T47D (cell line): Measurements from ENCODE around the gene TRMT112.

Experiments used
- DNase-seq, 2 experiments: peaks; one replicate each; pipeline versions ENCODE4 v3.0.0 to v3.0.0-alpha.2; 2011 to 2012; ENCODE audit warnings: low read depth in 1 of 2, low spot score in 1 of 2
- JUND ChIP-seq: IDR thresholded peaks from 2 replicates; pipeline ENCODE4 v1.6.1; 2012; ENCODE audit warnings: low read depth
- in situ Hi-C: cut with HindIII; loops from 2 replicates; pipeline ENCODE4 v1.10.0; 2016; ENCODE audit warnings: low sequenced_read_pairs, low pct_unique_long_range_greater_than_20kb

TRMT112 gene

DNA sequence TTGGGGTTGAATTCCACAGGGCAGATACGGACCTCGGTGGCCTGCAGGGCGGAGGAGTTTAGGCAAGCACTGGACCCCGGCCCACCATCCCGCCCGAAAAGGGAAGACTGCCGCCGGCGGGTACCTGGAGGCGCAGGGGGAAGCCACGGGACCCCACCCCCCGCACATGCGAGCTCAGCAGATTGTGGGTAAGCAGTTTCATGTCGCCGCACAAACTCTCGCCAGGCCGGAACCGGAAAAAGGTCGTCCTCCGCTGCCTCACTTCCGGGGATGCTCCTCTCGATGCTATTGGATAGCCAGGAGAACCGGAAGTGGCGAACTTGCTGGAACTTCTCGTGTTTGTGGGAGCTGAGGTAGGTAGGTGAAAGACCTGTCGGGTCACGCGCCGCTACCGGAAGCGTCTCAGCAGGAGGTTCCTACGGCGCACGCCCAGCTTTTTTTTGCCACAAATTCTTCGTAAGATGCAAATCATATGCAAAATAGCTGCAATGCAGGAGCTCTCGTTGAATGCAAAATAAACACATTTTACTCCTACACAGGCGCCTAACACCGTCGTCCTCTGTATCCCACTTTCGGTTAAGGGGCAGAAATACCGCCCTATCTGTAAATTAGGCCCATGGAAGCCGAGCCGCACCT lies at the start of gene TRMT112:
TRMT112 (minus strand) TSS at position 235 of the 636 bp plus-strand sequence; CDS start at position 202, 33 bp downstream.
- in situ Hi-C loops, result no loop called here
- TF ChIP-seq JUND, result no peak

DNA sequence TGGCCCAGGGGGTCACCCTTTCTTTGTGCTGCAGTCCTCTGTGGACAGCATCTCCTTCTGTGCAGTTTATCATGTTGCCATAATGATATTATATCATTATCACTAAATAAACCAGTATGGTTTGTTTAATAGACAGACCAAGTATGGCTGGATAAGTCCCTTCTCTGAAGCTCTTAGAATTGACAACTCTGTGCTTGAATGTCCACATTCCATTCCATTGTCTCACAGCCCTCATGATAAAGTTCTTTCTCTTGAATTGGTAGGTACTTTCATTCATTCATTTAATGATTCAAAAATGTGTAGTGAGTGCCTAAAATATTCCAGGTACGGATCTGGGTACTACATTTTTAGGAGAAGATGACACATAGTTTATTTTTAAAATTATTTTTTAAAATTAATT lies 49.4 kb upstream of the TRMT112 start:
- in situ Hi-C loops, result no loop called here
- DNase-seq, result no peak
- no peak for TF ChIP-seq JUND

More for the DNA sequence above, at the start of gene TRMT112:
- DNase-seq, result peak; percentile 94 to 100

DNA sequence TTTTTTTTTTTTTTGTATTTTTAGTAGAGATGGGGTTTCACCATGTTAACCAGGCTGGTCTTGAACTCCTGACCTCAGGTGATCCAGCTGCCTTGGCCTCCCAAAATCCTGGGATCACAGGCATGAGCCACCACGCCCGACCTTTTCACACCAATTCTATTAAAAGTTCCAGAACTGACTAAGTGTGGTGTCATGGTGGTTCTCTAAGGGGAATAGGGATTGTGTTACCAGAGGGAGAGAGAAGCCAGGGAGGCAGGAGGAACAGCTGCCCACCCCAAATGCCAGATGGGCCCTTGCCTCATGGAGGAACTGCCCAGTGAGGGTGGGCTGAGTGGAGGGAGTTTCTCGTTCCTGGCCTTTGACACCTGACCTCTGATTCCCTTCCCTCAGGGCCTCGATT lies 47.6 kb upstream of the TRMT112 start:
- no peak for TF ChIP-seq JUND
- DNase-seq, result no peak
- in situ Hi-C loops, result no loop called here

DNA sequence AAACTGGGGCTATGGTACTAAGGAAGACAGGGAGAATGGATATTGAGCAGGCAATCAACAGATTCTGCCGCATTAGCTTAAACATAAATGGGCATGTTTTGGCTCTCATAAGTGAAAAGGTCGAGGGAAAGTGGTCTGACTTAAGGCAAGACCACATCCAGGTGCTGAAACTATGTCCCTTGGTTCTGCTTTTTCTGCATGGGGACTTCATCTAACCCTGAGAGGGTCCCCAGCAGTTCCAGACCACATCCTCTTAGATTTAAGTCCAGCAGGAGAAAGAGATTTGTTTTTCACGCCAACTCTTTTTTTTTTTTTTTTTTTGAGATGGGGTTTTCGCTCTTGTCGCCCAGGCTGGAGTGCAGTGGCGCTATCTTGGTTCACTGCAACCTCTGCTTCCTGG lies 47.1 kb upstream of the TRMT112 start:
- no peak for TF ChIP-seq JUND
- in situ Hi-C loops, result no loop called here
- no peak for DNase-seq

DNA sequence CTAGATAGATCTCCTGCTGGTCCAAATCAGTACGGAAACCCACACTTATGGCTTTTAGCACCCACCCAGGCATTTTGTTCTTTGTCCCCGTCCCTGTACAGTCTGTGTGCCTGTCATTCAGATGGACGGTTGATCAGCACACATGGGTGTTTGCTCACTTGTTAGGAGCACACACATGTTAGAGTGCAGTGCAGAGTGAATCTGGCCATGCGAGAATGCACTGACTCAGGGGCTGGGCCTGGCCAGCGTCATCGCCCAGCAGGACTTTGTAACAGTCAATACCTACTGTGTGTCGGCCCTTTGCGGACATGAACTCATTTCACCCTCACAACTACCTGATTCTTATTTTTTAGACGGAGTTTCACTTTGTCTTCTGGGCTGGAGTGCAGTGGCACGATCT lies 45.0 kb upstream of the TRMT112 start:
- no peak for DNase-seq
- in situ Hi-C loops, result no loop called here
- TF ChIP-seq JUND, result no peak

DNA sequence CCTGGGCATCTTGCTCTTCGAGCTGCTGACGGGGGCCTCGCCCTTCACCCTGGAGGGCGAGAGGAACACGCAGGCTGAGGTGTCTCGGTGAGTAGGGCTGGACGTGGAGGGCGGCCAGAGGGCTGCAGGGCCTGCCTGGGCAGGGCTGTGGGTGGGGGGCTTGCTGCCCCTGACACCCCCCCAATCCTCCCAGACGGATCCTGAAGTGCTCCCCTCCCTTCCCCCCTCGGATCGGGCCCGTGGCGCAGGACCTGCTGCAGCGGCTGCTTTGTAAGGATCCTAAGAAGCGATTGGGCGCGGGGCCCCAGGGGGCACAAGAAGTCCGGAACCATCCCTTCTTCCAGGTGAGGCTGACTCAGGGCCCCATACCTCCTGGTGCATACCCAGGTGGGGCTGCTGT lies 44.3 kb upstream of the TRMT112 start:
- TF ChIP-seq JUND, result no peak
- no peak for DNase-seq
- in situ Hi-C loops, result no loop called here

DNA sequence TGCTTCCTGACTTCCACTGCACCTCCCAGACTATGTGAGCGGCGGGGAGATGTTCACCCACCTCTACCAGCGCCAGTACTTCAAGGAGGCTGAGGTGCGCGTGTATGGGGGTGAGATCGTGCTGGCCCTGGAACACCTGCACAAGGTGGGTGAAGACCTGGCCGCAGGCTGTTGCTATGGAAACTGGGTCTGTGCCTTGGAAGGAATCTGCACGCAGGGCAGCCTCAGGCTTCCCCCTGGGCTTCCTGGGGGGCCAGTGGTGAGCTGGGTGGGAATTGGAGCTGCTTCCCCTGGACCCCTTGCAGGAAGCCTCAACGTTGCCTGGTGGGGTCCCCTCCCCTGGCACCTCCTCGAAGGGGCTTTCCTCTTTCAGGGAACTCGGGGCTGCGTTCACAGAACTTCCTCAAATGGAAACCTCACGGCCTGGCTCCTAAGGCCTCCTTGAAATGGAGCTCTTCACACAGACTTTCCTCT lies 43.1 kb upstream of the TRMT112 start:
- no peak for TF ChIP-seq JUND
- in situ Hi-C loops, result no loop called here
- DNase-seq, result no peak

DNA sequence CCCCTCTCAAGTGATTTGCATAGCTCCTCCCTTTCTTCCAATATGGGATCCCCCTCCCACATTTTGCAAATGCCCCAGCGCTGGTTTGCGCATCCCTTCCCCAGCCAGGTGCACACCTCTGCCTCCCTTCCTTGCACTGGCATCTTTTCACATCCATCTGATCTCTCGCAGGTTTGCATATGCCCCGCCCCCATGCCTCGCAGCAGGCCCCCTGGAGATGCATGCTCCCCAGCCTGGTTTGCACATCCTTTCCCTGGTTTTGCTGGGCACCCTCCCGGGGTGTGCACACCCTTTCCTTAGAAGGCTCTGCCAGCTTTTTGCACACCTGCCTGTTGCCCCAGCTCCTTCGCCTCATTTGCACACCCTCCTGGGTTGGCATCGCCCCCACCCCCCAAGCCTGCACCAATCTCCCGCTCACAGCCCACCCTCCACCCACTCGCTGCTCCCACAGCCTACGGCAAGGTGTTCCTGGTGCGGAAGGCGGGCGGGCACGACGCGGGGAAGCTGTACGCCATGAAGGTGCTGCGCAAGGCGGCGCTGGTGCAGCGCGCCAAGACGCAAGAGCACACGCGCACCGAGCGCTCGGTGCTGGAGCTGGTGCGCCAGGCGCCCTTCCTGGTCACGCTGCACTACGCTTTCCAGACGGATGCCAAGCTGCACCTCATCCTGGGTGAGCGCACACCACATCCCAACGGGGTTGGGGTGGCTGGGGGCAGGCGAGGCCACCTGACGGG lies 42.5 kb upstream of the TRMT112 start:
- DNase-seq, result no peak
- TF ChIP-seq JUND, result no peak
- in situ Hi-C loops, result no loop called here

DNA sequence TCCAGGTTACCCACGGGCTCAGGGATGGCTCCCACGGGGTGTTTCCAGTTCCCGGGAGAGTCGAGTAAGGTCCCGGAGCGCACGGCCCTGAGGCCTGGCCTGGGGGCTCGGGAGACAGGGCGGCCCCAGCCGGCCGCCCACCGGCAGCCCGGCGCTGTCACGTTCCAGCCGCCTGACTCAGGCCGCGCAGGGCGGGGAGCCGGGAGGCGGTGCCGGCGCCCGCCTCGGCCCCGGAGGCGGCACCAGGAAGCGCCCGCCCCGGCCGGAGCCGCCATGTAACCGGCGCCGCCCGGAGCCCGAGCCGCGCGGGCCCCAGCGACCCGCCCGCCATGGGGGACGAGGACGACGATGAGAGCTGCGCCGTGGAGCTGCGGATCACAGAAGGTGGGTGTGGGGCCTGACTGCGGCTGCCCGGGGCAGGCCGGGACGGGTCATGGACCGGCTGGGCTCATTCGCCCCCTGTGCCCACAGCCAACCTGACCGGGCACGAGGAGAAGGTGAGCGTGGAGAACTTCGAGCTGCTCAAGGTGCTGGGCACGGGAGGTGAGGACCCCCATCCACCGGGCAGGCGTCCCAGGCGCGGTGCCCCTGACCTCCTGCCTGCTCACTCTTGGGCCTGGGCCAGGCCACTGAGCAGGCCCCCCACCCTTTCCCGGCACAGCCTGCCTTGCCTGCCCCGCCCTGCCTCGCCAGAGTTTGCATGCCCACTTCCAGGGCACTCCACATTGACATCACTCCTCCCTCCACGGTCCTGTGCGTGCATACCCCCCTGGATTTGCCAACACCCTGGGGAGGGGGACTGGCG lies 41.8 kb upstream of the TRMT112 start, which contains the start of gene RPS6KA4:
RPS6KA4 (plus strand) TSS at position 256 of the 805 bp plus-strand sequence; CDS start at position 330, 74 bp downstream.
- peak; percentile 73 to 96 for DNase-seq
- in situ Hi-C loops, result no loop called here
- no peak for TF ChIP-seq JUND

DNA sequence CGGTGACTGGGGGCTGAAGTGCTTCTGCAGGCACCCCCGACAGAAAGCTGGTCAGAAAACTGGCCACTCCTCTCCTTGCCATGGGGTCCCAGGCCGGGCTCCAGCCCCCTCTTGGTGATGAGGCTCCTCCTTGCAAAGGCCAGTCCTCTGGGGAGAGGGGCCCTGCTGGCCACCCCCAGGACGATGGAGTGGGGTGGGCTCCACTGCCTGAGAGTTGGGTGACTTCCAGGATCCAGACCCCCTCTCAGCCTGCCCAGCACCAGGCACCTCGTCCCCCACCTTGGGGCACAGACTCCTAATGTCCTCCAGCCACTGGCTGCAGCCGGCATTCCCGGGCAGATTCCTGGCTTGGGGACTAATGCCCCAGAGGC lies 41.2 kb upstream of the TRMT112 start:
- no peak for DNase-seq
- in situ Hi-C loops, result no loop called here
- TF ChIP-seq JUND, result no peak

DNA sequence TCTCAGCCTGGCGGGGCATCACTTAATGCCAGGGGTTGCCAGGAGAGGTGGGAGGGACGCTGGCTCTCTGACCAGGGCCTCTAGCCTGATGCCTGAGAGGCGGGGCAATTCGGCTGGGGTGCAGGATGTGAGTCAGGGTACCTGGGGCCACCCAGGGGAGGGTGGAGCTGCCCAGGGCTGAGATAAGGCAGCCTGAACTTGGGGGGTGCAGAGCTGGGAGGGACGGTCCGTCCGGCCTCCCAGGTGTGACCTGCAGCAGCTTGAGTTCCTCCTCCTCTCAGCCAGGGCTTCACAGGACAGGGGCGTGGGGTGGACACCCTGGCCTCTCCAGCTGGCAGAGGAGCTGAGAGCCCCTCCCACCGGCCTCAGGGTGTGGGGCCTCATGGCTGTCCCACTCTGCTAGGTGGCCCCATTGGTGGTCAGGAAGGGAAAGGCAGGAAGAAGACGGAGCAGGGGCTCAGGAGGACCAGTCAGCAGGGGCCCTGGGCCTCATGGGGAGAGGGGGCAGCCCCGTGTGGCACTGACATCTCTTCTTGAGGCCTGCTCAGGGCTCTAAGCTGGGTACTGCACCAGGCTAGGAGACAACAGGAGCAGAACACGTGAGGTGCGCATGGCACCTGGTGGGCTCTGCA lies 40.7 kb upstream of the TRMT112 start:
- TF ChIP-seq JUND, result no peak
- no peak for DNase-seq
- in situ Hi-C loops, result no loop called here

DNA sequence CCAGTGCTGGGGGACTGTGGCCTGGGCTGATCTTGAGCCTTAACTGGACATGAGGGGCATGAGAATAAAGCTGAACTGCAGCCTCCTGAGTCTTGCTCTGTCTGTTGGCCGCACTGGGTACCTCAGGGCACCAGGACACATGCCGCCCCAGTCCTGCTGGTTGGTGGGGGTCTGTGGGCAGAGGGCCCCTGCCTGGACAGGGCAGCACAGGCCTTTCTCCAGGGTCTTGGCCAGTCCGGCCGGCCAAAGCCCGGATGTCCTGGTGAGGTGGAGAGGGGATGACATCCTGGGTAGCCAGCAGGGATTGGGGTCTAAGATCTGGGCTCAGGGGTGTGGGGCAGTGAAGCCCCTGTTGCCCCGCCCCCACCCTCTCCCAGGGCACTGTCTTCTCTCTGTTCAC lies 40.1 kb upstream of the TRMT112 start:
- TF ChIP-seq JUND, result no peak
- DNase-seq, result no peak
- in situ Hi-C loops, result no loop called here
